Osteoblast (primary cell): ENCODE results near the gene LILRA2. TPM values are rescaled to one million over a fixed set of nuclear protein-coding genes. Genes with fewer than 3 reads are reported as not detected.
"Not testable (repeated sequence)": the region's sequence is repeated elsewhere in the genome, so short reads cannot be mapped to it uniquely, and the experiment has no call there.

Experiments
- DNase-seq: peaks from one replicate; pipeline ENCODE4 v3.0.0; 2011; ENCODE audit warnings: low spot score, mixed read lengths; ENCODE audit not compliant: insufficient read length; ENCODE audit errors: missing footprints
- H2AFZ ChIP-seq: 2 replicates; pipeline ENCODE4 v1.6.0; 2011; ENCODE audit warnings: mild to moderate bottlenecking, low read length
- H3K27ac ChIP-seq: 2 replicates; pipeline ENCODE4 v1.5.1; 2011; ENCODE audit warnings: mild to moderate bottlenecking, low read depth, low read length, moderate library complexity
- H3K27me3 ChIP-seq: 2 replicates; pipeline ENCODE4 v1.6.0; 2012; ENCODE audit warnings: mild to moderate bottlenecking, control low read depth, inconsistent platforms, low read length, moderate library complexity; ENCODE audit not compliant: insufficient read depth
- H3K36me3 ChIP-seq: 2 replicates; pipeline ENCODE4 v1.5.1; 2011; ENCODE audit warnings: mild to moderate bottlenecking, low read length, control low read depth, moderate library complexity; ENCODE audit not compliant: insufficient read depth
- H3K4me1 ChIP-seq: 2 replicates; pipeline ENCODE4 v1.5.1; 2011; ENCODE audit warnings: mild to moderate bottlenecking, low read length, control low read depth, moderate library complexity; ENCODE audit not compliant: insufficient read depth
- H3K4me2 ChIP-seq: 2 replicates; pipeline ENCODE4 v1.6.0; 2011; ENCODE audit warnings: mild to moderate bottlenecking, low read length; ENCODE audit not compliant: insufficient read depth
- H3K4me3 ChIP-seq: fragments of 200-600 bp; sonication (generic); 3 replicates; pipeline ENCODE4 v1.5.1; 2012; ENCODE audit warnings: mild to moderate bottlenecking, low read length, inconsistent platforms; ENCODE audit not compliant: insufficient read depth
- H3K79me2 ChIP-seq: 2 replicates; pipeline ENCODE4 v1.6.0; 2012; ENCODE audit warnings: mild to moderate bottlenecking, low read length, control low read depth, inconsistent platforms; ENCODE audit not compliant: insufficient read depth
- H3K9me3 ChIP-seq: 2 replicates; pipeline ENCODE4 v1.5.1; 2011; ENCODE audit warnings: low read depth, low read length, control low read depth
- H4K20me1 ChIP-seq: 2 replicates; pipeline ENCODE4 v1.6.0; 2012; ENCODE audit warnings: mild to moderate bottlenecking, low read length, control low read depth; ENCODE audit not compliant: insufficient read depth
- total RNA-seq: library from RNA; depleted of rRNA; stranded (reverse); fragments of >200 nt; gene quantifications from 2 replicates; pipeline ENCODE4 v1.2.3, GENCODE V29; 2012
- TF ChIP-seq, protein P1 (sequence below): IDR thresholded peaks from 2 replicates; pipeline ENCODE4 v1.5.1; 2011; ENCODE audit warnings: mild to moderate bottlenecking, low read depth, low read length, moderate library complexity; ENCODE audit errors: extremely low read depth

The LILRA2 gene
- total RNA-seq, 1 donor = not detected

DNA sequence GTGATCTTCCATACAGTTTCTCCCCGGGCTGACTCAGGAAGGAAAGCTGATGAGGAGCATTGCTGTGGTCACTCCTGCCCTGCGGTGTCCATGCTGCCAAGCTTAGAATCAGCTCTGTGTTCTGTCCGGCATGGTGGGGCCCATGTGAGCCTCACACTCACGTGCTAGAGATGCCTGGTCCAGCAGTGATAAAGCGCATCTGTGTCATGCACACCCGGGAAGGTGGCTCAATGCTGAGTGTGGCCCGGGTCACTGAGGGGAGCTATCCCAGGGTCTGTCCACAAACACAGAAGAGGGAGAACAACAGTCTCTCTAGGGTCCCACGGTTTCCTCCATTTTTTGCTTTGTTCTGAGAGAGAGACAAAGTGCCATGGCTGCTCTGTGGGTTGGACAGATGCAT is 53.2 kb downstream of the LILRA2 start:
- no peaks in the 10 kb centered on the region for H4K20me1 ChIP-seq
- no peak overlapping the region for H3K4me2 ChIP-seq
- TF ChIP-seq, protein P1, sequence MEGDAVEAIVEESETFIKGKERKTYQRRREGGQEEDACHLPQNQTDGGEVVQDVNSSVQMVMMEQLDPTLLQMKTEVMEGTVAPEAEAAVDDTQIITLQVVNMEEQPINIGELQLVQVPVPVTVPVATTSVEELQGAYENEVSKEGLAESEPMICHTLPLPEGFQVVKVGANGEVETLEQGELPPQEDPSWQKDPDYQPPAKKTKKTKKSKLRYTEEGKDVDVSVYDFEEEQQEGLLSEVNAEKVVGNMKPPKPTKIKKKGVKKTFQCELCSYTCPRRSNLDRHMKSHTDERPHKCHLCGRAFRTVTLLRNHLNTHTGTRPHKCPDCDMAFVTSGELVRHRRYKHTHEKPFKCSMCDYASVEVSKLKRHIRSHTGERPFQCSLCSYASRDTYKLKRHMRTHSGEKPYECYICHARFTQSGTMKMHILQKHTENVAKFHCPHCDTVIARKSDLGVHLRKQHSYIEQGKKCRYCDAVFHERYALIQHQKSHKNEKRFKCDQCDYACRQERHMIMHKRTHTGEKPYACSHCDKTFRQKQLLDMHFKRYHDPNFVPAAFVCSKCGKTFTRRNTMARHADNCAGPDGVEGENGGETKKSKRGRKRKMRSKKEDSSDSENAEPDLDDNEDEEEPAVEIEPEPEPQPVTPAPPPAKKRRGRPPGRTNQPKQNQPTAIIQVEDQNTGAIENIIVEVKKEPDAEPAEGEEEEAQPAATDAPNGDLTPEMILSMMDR = no peak
- no peaks in the 10 kb centered on the region for H3K79me2 ChIP-seq
- H3K9me3 ChIP-seq = no peaks in the 10 kb centered on the region
- no peaks in the 10 kb centered on the region for H3K36me3 ChIP-seq
- no peak for DNase-seq
- H3K27me3 ChIP-seq = no peaks in the 10 kb centered on the region
- no peaks in the 10 kb centered on the region for H3K4me1 ChIP-seq
- H2AFZ ChIP-seq = no peak overlapping the region
- H3K4me3 ChIP-seq = no peak overlapping the region
- H3K27ac ChIP-seq = no peak overlapping the region

DNA sequence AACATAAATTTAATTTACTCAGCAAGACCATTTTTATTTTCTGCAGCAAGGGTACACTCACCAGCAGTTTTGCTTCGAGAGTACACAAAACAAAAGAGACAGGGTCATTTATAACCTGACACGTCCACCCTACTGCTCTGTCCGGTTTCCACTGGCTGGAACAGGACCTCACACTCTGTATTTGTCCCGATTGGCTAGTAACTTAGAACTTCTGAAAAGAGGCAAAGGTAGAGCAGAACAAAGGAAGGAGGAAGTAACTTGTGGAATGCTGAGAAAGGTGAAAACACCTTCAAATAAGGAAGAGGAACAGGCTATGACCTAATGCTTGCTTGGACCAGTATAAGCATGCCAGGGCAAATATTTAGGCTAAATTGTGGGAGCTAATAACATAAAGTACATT is 54.3 kb downstream of the LILRA2 start:
- not testable (repeated sequence) for H3K27me3 ChIP-seq, H3K79me2 ChIP-seq, H3K36me3 ChIP-seq, H3K9me3 ChIP-seq, H3K4me3 ChIP-seq, H4K20me1 ChIP-seq, DNase-seq, H3K4me2 ChIP-seq, H3K27ac ChIP-seq, H3K4me1 ChIP-seq, H2AFZ ChIP-seq

DNA sequence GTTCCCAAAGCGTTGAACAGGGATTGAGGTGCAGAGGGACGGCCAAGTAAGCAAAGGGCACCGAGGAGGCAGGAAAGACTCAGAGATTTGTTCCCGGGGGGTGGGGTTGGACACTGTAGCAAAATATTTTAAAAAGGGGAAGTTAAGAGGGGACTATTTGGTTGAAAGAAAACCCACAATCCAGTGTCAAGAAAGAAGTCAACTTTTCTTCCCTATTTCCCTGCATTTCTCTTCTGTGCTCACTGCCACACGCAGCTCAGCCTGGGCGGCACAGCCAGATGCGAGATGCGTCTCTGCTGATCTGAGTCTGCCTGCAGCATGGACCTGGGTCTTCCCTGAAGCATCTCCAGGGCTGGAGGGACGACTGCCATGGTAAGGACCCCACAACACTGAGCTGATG is 56.7 kb downstream of the LILRA2 start, which contains the start of gene LILRB1:
TSS of gene LILRB1 (plus strand) at position 223 of the 400 bp plus-strand sequence. CDS start 590 bp downstream, outside the sequence.
- not testable (repeated sequence) for DNase-seq, H3K36me3 ChIP-seq, H2AFZ ChIP-seq, H4K20me1 ChIP-seq, H3K9me3 ChIP-seq, H3K27me3 ChIP-seq, H3K4me2 ChIP-seq, H3K79me2 ChIP-seq, H3K4me1 ChIP-seq, H3K4me3 ChIP-seq, H3K27ac ChIP-seq

DNA sequence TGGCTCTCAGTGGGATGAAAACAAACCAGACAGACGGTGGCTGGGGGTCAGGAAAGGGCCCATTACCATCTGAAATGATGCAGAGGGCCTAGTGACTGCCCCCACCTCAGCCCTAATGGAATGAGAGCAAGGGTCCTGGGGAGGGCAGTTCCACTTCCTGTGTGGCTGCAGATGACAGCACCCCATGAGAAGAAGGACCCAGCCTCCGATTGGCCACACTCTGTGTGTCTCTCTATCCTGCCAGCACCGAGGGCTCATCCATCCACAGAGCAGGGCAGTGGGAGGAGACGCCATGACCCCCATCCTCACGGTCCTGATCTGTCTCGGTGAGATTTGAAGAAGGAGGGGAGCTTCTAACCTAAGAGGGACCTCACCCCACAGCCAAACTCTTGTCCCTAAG is 57.2 kb downstream of the LILRA2 start:
- no peak overlapping the region for H2AFZ ChIP-seq

DNA sequence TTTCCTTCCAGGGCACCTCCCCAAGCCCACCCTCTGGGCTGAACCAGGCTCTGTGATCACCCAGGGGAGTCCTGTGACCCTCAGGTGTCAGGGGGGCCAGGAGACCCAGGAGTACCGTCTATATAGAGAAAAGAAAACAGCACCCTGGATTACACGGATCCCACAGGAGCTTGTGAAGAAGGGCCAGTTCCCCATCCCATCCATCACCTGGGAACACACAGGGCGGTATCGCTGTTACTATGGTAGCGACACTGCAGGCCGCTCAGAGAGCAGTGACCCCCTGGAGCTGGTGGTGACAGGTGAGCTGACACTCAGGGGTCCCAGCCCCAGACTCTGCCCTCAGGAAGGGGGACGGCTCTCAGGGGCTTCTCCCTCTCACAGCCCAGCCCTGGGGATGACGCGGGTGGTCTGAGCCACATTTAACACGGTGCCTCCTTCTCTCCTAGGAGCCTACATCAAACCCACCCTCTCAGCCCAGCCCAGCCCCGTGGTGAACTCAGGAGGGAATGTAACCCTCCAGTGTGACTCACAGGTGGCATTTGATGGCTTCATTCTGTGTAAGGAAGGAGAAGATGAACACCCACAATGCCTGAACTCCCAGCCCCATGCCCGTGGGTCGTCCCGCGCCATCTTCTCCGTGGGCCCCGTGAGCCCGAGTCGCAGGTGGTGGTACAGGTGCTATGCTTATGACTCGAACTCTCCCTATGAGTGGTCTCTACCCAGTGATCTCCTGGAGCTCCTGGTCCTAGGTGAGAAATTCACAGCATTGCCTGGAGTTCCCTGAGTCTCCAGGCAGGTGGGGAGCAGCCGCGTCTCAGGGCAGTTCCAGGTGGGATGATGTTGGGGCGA is 58.1 kb downstream of the LILRA2 start:
- H3K27me3 ChIP-seq, H3K27ac ChIP-seq, H3K4me3 ChIP-seq, H3K4me2 ChIP-seq, H3K79me2 ChIP-seq, H3K9me3 ChIP-seq, DNase-seq, H4K20me1 ChIP-seq, H3K4me1 ChIP-seq, H3K36me3 ChIP-seq, H2AFZ ChIP-seq: not testable (repeated sequence)

More for the DNA sequence above, 57.2 kb downstream of the LILRA2 start:
- Histone ChIP-seq H4K20me1 (no peaks in the 10 kb centered on the region), H3K9me3 (no peaks in the 10 kb centered on the region), H3K36me3 (no peaks in the 10 kb centered on the region), H3K27ac (no peak overlapping the region), H3K4me1 (no peaks in the 10 kb centered on the region), H3K27me3 (no peaks in the 10 kb centered on the region), H3K4me2 (no peak overlapping the region), H3K79me2 (no peaks in the 10 kb centered on the region), H3K4me3 (no peak overlapping the region)
- no peak for DNase-seq
- TF ChIP-seq, protein P1 = no peak

DNA sequence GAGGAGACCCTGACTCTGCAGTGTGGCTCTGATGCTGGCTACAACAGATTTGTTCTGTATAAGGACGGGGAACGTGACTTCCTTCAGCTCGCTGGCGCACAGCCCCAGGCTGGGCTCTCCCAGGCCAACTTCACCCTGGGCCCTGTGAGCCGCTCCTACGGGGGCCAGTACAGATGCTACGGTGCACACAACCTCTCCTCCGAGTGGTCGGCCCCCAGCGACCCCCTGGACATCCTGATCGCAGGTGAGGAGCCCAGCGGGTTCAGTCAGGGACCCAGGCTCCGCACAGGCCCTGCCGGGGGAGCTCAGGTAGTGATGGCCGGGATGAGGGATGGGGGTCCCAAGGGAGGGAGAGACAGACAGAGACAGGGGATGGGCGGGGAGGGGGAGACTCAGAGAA is 58.9 kb downstream of the LILRA2 start:
- not testable (repeated sequence) for H3K27me3 ChIP-seq, H4K20me1 ChIP-seq, H3K4me2 ChIP-seq, H3K4me1 ChIP-seq, H3K79me2 ChIP-seq, H3K4me3 ChIP-seq, H3K27ac ChIP-seq, H3K9me3 ChIP-seq, DNase-seq, H2AFZ ChIP-seq, H3K36me3 ChIP-seq
